NK-92 treated with Interleukin-12 subunit alpha and Interleukin-12 subunit beta, amount 100 ng/mL, for 24 hours (cell line): ENCODE data around the gene FASN.
"Not testable (repeated sequence)": the region's sequence is repeated elsewhere in the genome, so short reads cannot be mapped to it uniquely, and the experiment has no call there.

Experiments used
- DNase-seq: peaks from one replicate; lab custom pipeline; 2025; lab: John Stamatoyannopoulos, UW

FASN gene

GRCh38 chr17:82098169-82098938 lies at the start of gene FASN:
Gene FASN (minus strand): TSS chr17:82098236. CDS start chr17:82096445, 1,791 bp downstream.
- DNase-seq, result peak; percentile 88

GRCh38 chr17:82146663-82147654 lies 48.9 kb upstream of the FASN start:
- no peak for DNase-seq

- no peak for DNase-seq
Observed at GRCh38 chr17:82145550-82146155, 47.6 kb upstream of the FASN start.

- no peak for DNase-seq
Observed at GRCh38 chr17:82143333-82143732, 45.3 kb upstream of the FASN start.

- DNase-seq, result not testable (repeated sequence)
Observed at GRCh38 chr17:82139961-82140360, 41.9 kb upstream of the FASN start.

GRCh38 chr17:82138511-82138992 lies 40.5 kb upstream of the FASN start:
- DNase-seq, result no peak

GRCh38 chr17:82134101-82134500 lies 36.1 kb upstream of the FASN start:
- DNase-seq, result no peak

GRCh38 chr17:82133166-82133953 lies 35.3 kb upstream of the FASN start:
- not testable (repeated sequence) for DNase-seq

GRCh38 chr17:82129095-82129494 lies 31.1 kb upstream of the FASN start:
- DNase-seq, result no peak

GRCh38 chr17:82128287-82128686 lies 30.3 kb upstream of the FASN start:
- no peak for DNase-seq

- no peak for DNase-seq
Observed at GRCh38 chr17:82127704-82128103, 29.7 kb upstream of the FASN start.

GRCh38 chr17:82127315-82127595 lies 29.2 kb upstream of the FASN start:
- DNase-seq, result no peak

- DNase-seq, result no peak
Observed at GRCh38 chr17:82126556-82127314, 28.7 kb upstream of the FASN start.

- DNase-seq, result no peak
Observed at GRCh38 chr17:82124101-82124500, 26.1 kb upstream of the FASN start.

- no peak for DNase-seq
Observed at GRCh38 chr17:82121660-82122629, 23.9 kb upstream of the FASN start.

- no peak for DNase-seq
Observed at GRCh38 chr17:82121246-82121645, 23.2 kb upstream of the FASN start.

GRCh38 chr17:82120148-82120547 lies 22.1 kb upstream of the FASN start:
- DNase-seq, result no peak

- no peak for DNase-seq
Observed at GRCh38 chr17:82118815-82119380, 20.9 kb upstream of the FASN start.

GRCh38 chr17:82118168-82118814 lies 20.3 kb upstream of the FASN start:
- no peak for DNase-seq
